Measurements from ENCODE around the gene AHI1.

- TF ChIP-seq POLR2AphosphoS5 (IDR thresholded peaks at IDR 0.05) = no peak
- TF ChIP-seq, protein P1, sequence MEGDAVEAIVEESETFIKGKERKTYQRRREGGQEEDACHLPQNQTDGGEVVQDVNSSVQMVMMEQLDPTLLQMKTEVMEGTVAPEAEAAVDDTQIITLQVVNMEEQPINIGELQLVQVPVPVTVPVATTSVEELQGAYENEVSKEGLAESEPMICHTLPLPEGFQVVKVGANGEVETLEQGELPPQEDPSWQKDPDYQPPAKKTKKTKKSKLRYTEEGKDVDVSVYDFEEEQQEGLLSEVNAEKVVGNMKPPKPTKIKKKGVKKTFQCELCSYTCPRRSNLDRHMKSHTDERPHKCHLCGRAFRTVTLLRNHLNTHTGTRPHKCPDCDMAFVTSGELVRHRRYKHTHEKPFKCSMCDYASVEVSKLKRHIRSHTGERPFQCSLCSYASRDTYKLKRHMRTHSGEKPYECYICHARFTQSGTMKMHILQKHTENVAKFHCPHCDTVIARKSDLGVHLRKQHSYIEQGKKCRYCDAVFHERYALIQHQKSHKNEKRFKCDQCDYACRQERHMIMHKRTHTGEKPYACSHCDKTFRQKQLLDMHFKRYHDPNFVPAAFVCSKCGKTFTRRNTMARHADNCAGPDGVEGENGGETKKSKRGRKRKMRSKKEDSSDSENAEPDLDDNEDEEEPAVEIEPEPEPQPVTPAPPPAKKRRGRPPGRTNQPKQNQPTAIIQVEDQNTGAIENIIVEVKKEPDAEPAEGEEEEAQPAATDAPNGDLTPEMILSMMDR (IDR thresholded peaks at IDR 0.05) = no peak
Measured at GRCh38 chr6:135319819-135320218, 177.7 kb downstream of the AHI1 start.
